ENCODE results near the gene CELF5.
"Not testable (repeated sequence)": the region's sequence is repeated elsewhere in the genome, so short reads cannot be mapped to it uniquely, and the experiment has no call there.

CELF5 gene

DNA sequence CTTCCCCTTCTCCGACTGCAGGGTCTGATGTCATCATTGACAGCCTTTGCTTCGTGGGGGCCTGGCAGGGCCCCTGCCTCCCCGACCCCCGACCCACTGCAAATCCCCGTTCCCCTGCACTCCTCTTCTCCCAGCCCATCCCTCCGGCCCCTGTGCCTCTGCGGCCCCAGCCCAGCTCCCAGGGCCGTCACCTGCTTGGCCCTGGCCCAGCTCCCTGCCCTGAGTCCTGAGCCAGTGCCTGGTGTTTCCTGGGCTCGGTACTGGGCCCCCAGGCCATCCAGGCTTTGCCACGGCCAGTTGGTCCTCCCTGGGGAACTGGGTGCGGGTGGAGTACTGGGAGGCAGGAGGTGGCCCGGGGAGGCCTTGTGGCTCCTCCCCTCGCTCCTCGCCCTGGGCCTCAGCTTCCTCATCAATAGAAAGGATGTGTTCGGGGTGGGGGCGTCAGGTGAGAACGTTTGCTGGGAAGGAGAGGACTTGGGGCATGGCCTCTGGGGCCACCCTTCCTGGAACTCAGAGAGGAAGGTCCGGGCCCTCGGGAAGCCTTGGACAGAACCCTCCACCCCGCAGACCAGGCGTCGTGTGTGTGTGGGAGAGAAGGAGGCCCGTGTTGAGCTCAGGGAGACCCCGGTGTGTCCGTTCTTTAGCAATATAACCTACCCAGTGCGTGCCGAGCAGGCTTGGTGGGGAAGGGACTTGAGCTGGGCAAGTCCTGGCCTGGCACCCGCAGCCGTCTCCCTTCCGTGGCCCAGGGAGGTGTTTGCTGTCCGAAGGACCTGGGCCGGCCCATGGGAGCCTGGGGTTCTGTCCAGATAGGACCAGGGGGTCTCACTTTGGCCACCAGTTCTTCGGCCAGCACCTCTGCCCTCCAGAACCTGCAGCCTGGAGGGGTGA, 15.9 kb upstream of the CELF5 start:
- no peak for DNase-seq

DNA sequence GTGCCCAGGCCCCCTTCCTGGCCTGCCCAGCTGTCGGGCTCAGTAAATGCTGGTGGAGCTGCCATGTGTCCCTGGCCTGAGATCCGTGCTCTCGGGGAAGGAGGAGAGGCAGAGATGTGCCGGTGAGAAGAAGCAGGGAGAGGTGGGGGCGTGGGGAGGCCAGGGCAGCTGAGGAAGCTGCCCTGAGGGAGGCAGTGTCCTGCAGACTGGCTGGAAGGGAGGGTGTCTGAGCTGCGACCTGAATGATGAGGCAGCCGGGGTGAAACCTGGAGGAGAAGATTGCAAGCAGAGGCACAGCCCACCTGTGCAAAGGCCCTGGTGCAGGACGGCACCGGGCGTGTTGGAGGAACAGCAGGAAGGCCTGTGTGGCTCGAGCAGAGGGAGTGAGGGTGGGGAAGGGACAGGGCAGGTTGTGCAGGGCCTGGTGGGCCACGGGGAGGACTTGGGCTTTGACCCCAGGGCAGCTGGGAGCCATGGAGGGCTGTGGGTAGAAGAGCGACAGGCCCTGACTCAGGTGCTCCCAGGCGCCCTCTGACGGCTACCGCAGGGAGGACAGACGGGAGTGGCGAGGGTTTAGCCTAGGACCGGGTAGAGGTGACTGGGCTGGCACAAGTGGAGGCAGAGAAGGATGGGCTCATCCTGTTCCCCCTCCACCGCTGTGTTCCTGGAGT, 14.0 kb upstream of the CELF5 start:
- DNase-seq = peak; percentile 38 to 66 (median 52)

DNA sequence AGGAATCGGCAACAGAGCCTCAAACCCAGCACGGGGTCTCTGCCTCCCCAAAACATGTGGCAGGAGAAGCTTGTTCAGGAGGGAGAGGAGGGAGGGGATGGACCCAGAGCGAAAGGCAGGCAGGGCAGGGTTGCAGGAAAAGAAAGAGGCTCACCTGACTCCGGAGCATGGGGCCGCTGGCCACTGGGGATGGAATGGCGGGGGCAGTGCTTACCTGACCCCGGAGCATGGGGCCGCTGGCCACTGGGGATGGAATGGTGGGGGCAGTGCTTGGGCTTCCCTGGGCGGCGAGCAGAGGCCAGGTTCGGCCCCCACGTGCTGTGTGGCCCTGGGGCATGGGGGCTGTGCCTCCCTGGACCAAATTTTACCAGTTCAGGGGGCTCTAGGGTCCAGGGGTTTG, 13.3 kb upstream of the CELF5 start:
- DNase-seq = no peak

DNA sequence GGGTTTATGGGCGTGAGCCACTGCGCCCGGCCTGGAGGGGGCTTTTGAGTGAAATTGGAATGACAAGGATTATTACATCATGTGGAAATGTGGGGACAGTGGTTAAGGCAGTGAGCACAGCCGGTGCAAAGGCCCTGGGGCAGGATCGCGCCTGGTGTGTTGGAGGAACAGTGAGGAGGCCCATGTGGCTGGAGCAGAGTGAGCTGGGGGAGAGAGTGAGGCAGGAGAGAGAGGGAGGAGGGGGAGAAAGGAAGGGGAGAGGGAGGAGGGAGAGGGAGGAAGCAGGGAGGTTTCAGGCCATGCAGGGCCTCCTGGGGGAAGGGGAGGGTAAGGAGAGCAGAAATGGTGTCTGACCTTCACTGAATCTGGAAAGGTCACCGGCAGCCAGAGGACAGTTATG, 11.3 kb upstream of the CELF5 start:
- DNase-seq = no peak

DNA sequence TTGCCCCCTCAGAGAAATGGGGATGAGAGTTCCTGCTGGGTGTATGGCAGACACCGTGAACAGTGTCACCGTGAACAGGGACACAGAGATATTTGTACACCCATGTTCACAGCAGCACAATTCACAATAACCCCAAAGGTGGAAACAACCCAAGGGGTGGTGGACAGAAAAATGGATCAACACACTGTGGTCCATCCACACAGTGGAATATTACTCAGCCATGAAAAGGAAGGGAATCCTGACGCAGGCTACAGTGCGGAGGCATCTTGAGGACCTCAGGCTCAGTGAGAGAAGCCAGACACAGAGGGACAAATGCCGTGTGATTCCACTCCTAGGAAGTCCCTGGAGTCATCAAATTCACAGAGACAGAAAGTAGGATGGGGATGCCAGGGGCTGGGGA, 7.6 kb upstream of the CELF5 start:
- no peak for DNase-seq

DNA sequence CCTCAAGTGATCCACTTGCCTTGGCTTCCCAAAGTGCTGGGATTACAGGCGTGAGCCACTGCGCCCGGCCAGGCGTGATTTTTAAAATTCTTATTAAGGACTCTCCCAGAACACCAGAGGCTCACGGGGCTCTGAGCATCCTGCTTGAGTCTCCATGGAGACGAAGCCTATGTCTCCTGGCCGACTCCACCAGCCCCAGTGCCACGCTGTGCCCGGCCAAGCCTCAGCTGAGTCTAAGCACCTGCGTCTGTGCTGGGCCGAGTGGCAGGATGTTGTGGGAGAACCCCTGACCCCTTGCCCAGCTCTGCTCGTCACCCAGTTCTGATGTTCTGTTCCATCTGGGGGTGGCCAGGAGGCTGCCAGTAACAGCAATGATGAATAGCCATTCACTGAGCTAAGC, 3.9 kb upstream of the CELF5 start:
- DNase-seq = no peak

DNA sequence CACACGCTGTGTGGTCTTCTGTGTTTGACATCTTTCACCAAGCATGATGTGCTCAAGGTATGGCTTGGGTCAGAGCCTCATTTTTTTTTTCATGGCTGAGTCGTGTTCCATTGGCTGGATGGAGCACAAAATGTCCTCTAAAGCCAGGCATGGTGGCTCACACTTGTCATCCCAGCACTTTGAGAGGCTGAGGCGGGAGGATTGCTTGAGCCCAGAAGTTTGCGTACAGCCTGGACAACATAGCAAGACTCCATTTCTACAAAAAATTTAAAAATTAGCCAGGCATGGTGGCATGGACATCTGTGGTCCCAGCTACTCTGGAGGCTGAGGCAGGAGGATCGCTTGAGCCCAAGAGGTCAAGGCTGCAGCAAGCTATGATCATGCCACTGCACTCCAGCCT, 2.9 kb upstream of the CELF5 start:
- DNase-seq = not testable (repeated sequence)

DNA sequence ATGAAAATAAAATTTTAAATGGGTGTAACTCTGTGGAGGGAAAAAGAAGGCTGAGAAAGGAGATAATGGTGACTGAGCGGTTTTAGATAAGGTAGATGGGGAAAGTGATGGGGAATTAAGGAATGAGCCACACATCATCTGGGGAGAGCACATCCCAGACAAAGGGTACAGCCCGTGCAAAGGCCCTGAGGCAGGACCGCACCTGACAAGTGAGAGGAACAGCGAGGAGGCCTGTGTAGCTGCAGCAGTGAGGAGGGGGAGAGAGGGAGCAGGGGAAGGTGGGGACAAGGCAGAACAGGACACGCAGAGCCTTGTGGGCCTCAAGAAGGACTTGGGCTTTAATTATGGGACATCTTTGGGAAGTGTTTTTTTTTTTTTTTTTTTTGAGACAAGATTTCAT, 1.8 kb upstream of the CELF5 start:
- no peak for DNase-seq

DNA sequence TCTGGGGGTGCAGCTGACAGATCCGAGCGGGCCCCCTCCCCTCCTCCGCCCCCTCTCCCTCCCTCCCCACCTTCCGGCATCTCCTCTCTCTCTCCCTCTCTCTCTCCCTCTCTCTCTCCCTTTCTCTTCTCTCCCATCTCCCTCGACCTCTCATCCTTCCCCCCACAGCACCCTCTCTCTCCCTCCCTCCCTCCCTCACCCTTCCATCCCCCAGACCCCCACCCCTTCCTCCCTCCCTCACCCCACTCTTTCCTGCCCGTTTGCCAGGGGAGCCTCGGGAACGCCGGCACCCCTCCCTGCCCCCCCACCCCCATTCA, 666 bp downstream of the CELF5 start:
- DNase-seq = no peak

DNA sequence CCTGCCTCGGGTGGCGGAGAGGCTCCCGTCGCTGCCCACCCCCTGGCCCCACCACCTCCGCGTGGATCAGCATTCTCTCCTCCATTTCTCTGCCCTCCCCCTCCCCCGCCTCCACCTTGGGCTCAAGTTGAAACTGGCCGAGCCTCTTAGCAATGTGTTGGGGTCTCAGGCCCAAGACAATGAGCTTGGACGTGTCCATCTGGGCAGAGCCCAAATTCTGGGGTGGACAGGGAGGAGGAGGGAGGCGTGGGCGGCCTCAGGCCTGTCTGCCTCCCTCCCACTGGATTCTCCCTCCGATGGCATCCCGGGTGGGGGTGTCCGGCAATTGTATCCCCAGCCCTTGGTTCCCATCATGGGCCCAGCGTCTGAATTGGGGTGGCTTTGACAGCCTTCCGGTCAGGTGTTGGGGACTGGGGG, 1.2 kb downstream of the CELF5 start:
- no peak for DNase-seq

DNA sequence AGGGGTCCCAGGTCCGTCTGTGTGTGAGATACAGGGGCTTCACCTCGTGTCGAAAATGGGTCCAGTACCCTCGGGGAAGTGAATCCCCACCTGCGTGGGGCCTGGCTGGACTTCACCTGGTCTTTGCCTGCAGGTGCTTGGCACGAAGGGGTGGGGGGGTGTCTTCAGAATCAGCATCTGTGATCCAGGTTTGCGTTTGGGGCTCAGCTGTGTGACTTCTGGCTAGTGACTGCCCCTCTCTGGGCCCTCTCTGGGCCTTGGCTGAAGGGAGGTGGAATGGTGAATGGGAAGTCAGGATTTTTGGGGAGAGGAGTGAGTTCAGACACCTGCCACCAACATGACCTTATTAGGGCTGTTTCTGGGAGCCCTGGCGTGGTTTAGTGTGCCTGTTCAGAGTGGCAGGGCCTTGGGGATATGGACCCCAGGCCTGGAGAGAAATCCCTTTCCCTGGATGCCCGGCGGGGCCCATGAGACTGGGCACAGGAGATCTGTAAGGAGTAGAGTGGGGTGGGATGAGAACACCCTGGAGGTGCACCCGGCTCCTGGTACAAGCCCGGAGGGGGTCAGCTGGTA, 2.7 kb downstream of the CELF5 start:
- DNase-seq = no peak

DNA sequence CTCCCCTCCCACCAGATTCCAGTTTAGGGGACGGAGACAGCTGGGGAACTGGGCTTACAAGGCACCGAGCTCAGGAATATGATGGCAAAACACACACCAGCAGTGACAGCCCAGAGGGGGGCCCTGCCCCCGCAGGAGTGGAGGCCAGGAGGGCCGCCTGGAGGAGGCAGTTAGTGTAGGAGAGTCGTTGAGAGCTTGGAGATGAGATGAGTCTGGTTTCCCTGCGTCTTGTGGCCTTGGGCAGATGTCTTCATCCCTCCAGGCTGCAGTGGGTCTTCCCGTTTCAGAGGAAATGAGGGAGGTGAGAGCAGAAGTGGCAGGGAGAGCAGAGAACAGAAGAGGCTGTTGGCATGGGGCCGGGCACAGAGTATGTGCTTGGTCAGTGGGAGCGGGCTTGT, 4.9 kb downstream of the CELF5 start:
- DNase-seq = no peak

DNA sequence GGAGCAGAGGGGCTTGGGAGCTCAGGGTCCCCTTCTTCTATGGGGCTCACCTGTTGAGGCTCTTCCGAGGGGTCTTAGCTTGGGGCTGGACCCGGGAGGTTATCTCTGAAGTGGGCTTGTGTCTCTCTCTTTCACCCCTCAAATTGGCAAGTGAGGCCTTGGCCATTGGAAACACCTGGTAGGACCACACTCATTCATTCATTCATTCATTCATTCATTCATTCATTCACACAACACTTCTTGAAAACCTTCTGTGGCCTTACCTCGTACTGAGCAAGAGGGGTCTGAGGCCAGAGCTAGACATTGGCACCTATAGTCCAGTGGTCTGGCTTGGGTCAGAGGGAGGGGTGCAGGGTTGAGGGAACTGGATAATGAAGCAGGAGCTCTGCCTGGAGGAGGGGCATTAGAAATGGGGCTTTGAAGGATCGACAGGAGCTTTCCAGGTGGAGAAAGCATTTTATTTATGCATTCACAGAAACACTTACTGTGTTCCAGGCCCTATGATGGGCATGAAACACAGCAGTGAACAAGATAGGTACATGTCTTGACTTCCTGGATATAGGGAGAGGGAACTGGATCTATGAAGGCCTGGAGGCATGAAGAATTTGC, 5.5 kb downstream of the CELF5 start:
- no peak for DNase-seq

DNA sequence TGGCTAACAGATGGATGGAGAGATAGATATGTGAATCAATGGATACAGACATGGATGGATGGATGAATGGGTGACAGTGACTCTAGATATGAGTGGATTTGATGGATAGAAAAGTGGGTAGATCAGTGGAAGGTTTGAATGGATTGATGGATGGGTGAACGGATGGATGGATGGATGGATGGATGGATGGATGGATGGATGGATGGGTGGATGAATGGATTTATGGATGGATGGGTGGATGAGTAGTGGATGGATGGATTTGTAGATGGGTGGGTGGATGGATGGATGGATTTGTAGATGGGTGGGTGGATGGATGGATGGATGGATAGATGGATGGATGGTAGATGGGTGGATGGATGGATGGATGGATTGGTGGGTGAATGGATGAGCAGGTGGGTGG, 6.8 kb downstream of the CELF5 start:
- DNase-seq = no peak

DNA sequence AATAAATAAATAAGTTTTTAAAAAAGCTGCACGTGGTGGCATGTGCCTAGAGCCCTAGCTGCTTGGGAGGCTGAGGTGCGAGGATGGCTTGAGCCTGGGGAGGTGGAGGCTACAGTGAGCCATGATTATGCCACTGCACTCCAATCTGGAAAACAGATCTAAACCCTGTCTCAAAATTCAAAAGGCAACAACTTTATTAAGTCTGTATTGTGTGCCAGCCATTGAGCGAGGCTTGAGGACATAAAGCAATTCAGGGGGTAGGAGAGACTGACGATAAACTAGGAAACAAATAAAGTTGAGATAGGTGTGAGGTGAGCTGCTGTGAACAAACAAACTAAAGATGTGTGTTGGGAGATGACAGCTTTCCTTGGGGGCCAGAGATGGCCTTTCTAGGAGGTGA, 8.7 kb downstream of the CELF5 start:
- no peak for DNase-seq

DNA sequence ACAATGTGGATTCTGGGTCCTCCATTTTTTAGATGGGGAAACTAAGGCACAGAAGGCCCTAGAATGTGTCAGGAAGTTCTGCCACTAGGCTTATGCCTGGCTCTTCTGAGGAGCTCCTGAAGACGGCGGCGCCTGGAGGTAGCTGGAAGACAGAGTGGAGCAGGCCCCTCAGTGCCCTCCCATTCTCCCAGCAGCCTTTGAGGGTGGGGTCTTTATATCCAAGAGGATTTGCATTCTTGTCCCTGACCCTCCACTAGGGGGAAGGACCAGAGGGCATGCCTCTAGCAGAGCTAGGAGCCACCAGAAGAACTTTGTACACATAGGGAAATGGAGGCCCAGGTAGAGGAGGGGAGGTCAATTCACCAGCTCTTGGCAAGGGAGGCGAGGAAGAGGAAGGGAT, 9.4 kb downstream of the CELF5 start:
- DNase-seq = no peak

DNA sequence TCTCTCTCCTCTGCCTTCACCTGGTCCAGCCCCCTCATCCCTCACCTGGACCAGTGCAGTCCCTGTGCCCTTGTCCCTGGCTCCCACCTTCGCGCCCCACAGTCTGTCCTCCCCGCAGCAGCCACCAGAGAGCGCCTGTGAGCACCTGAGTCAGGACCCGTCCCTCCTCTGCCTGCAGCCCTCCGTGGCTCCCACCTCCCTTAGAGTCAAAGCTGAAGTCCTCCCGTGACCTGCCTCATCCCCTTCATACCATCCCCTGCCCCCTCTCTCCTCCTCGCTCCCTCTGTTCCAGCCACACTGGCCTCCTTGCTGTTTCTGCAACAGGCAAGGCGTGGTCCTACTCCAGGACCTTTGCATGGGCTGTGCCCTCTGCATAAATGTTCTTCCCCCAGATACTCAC, 10.3 kb downstream of the CELF5 start:
- no peak for DNase-seq

DNA sequence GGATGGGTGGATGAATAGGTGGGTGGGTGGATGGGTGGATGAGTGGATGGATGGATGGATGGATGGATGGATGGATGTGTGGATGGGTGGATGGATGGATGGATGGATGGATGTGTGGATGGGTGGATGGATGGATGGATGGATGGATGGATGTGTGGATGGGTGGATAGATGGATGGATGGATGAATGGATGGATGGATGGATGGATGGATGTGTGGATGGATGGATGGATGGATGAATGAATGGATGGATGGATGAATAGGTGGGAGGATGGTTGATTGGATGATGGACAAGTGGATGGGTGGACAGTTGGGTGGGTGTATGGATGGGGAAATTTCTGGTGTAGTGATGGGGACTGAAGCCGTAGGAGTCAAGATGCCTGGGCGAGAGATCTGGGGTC, 11.1 kb downstream of the CELF5 start:
- not testable (repeated sequence) for DNase-seq

DNA sequence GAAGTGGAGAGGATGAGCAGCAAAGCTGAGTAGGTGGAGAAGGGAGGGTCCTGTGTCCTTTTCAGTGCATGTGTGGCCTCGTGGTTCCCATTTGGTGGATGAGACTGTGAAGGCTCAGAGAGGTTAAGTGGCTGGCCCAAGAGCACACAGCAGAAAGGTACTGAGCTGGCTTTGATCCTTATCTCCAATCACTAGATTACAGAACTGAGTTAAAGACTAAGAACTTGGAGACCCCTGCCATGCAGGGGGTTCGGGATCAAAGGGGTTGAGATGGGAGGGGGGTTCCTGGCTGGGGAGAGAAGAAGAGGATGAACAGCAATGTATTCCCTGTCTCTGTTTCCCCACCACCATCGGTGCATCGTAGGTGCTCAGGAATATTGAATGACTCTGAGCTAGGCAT, 11.8 kb downstream of the CELF5 start:
- no peak for DNase-seq

DNA sequence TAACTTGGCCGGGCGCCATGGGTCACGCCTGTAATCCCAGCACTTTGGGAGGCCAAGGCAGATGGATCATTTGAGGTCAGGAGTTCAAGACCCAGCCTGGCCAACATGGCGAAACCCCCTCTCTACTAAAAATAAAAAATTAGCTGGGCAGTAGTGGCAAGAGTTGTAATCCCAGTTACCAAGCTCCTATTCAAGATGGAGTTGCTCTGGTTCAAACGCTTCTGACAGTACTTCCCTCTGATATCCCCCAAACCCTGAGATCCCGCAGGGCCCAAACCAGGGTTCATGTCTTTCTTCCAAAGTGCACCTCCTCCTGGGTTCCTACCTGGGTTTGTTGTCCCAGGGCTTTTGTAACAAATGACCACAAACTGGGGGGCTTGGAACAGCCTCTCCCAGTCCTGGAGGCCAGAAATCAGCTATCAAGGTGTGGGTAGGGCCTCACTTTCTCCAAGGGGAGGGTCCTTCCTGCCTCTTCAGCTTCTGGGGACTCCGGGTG, 13.7 kb downstream of the CELF5 start:
- no peak for DNase-seq

DNA sequence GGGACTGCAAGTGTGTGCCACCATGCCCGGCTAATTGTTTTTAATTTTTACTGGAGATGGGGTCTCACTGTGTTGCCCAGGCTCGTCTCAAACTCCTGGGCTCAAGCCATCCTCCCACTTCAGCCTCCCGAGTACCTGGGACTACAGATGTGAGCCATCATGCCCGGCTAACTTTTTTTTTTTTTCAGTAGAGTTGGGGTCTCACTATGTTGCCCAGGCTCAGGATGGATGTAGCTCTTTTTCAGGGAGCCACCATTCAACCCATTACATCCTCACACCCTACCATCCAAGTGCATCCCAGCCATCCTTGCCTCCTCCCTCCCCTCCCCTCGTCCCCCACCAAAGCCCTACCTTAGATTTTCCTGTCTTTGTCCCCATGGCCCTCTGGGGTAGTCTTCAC, 14.9 kb downstream of the CELF5 start:
- DNase-seq = no peak

DNA sequence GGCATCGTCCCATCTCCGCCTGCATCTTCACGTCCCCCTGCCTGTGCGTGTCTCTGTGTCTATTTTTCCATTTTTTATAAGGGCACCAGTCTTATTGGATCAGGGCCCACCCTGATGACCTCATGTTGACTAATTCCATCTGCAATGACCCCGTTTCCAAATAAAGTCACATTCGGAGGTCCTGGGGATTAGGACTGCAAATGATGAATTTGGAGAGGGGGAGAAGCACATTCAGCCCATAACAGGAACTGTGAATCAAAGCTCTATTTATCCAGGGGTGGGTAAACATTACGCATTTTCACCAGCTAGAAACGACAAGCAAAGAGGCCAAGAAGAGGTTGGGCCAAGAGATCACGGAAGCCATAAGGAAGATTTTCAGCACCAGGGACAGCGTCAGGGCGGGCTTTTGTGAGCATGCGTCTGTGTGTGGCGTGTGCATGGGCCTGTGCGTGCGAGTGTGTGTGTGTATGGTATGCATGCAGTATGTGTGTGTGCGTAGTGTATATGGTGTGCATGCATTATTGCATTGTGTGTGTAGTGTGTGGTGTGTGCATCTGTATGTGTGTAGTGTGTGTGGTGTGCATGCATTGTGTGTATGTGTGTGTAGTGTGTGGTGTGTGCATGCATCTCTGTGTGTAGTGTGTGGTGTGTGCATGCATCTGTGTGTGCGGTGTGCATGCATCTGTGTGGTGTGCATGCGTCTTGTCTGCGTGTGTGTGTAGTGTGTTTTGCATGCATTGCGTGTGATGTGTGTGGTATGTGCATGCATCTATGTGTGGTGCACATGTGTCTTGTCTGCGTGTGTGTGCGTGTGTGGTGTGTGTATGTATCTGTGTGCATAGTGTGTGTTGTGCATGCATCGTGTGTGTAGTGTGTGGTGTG, 19.6 kb downstream of the CELF5 start:
- peak in 1 of 4 experiments; percentile 11 for DNase-seq

DNA sequence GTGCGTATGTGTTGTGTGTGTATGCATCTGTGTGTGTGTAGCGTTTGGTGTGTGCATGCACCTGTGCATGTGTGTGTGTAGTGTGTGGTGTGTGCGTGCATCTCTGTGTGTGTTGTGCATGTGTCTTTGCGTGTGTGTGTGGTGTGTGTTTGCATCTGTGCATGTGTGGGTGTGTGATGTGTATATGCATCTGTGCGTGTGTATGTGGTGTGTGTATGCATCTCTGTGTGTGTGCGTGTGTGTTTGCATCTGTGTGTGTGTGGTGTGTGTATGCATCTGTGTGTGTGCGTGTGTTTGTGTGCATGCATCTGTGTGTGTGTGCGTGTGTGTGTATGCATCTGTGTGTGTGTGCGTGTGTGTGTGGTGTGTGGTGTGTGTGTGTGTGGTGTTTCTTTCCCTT, 20.6 kb downstream of the CELF5 start:
- DNase-seq = no peak
